ENCODE measurements around the gene ING3. TPM values are rescaled to one million over a fixed set of nuclear protein-coding genes. Genes with fewer than 3 reads are reported as not detected.

The ING3 gene
- polyA plus RNA-seq, 1 donor (not counting 4 experiments of a cell fraction or from before 2014, with no cell fraction given), result 9.0 TPM

DNA sequence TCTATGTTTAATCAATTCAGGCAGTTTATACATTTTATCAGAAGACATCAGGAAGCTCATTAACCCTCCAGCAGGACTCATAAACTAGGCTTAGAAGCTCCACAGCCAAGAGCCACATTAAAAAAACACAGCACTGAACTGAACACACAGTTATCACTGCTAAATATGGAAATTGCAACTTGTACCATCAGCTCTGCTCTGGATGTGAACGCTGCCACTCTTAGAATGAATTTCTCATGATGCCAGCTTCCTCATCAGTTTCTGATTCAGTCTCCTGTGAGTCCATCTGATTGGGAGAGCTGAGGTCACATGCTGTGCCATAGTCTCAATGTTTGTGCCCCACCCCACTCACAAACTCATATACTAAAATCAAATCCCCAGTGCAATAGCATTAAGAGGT is 17.1 kb upstream of the ING3 start:
- Histone ChIP-seq H3K27me3 (ENCODE audit: control insufficient read depth, extremely low read depth, insufficient read depth, low read length) (no peaks in the 10 kb centered on the region), H3K4me2 (ENCODE audit: control insufficient read depth, extremely low read depth, insufficient read depth, low read depth, low read length) (no peak overlapping the region), H3K36me3 (ENCODE audit: control insufficient read depth in 2 of 2, extremely low read depth in 1 of 2, insufficient read depth in 2 of 2, low read length in 2 of 2) (no peaks in the 10 kb centered on the region), H3K9ac (ENCODE audit: control insufficient read depth, extremely low read depth, insufficient read depth, low read length) (no peak overlapping the region), H3K4me1 (ENCODE audit: control insufficient read depth, extremely low read depth, insufficient read depth, low read length) (no peaks in the 10 kb centered on the region), H2AFZ (ENCODE audit: control insufficient read depth, low read length) (no peak overlapping the region), H3K27ac (ENCODE audit: control insufficient read depth, insufficient read depth, low read length) (no peak overlapping the region), H3K79me2 (ENCODE audit: control insufficient read depth, insufficient read depth, low read length) (no peaks in the 10 kb centered on the region), H3K4me3 (ENCODE audit: control insufficient read depth in 2 of 3, extremely low read depth in 1 of 3, insufficient read depth in 2 of 3, low read depth in 1 of 3, low read length in 3 of 3) (no peak overlapping the region), H3K9me1 (ENCODE audit: control insufficient read depth, extremely low read depth, insufficient read depth, low read length) (no peaks in the 10 kb centered on the region), H3K9me3 (ENCODE audit: control insufficient read depth, low read depth, low read length) (no peaks in the 10 kb centered on the region), H4K20me1 (ENCODE audit: control insufficient read depth, extremely low read depth, insufficient read depth, low read length) (no peaks in the 10 kb centered on the region)
- TF ChIP-seq, protein P1, sequence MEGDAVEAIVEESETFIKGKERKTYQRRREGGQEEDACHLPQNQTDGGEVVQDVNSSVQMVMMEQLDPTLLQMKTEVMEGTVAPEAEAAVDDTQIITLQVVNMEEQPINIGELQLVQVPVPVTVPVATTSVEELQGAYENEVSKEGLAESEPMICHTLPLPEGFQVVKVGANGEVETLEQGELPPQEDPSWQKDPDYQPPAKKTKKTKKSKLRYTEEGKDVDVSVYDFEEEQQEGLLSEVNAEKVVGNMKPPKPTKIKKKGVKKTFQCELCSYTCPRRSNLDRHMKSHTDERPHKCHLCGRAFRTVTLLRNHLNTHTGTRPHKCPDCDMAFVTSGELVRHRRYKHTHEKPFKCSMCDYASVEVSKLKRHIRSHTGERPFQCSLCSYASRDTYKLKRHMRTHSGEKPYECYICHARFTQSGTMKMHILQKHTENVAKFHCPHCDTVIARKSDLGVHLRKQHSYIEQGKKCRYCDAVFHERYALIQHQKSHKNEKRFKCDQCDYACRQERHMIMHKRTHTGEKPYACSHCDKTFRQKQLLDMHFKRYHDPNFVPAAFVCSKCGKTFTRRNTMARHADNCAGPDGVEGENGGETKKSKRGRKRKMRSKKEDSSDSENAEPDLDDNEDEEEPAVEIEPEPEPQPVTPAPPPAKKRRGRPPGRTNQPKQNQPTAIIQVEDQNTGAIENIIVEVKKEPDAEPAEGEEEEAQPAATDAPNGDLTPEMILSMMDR (optimal IDR thresholded peaks at IDR 0.05 in 1 of 3, IDR thresholded peaks at IDR 0.05 in 1 of 3, conservative IDR thresholded peaks at IDR 0.05 in 1 of 3; ENCODE audit: extremely low read depth in 1 of 3, insufficient read depth in 2 of 3, low read length in 3 of 3), result no peak
- no peak for TF ChIP-seq EZH2 (IDR thresholded peaks at IDR 0.05; ENCODE audit: low read length)
- FAIRE-seq (no peak), DNase-seq (ENCODE audit: low read depth, low spot score) (no peak)
- dilution Hi-C loops (cut with MboI; ENCODE audit: extremely low pct_ligation_motif_present, low sequenced_read_pairs), result no loop called here

DNA sequence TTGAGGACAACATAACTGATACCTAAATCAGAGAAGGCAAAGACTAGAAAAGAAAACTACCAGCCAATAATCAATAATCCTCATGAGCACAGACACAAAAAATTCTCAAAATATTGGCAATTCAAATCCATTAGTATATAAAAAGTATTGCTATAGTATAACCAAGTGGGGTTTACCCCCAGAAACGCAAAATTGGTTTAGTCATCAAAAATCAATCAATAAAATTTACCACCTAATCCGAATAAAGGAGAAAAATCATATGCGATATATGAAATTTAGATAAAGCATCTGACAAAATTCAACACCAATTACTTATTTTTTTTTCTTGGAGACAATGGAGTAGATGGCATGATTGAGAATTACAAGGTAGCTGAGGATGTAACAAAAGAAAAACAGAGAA is 11.2 kb upstream of the ING3 start:
- no peak overlapping the region for H3K9ac ChIP-seq (ENCODE audit: control insufficient read depth, extremely low read depth, insufficient read depth, low read length)
- no peak for TF ChIP-seq EZH2 (IDR thresholded peaks at IDR 0.05; ENCODE audit: low read length)
- TF ChIP-seq, protein P1 (optimal IDR thresholded peaks at IDR 0.05 in 1 of 3, IDR thresholded peaks at IDR 0.05 in 1 of 3, conservative IDR thresholded peaks at IDR 0.05 in 1 of 3; ENCODE audit: extremely low read depth in 1 of 3, insufficient read depth in 2 of 3, low read length in 3 of 3), result no peak
- FAIRE-seq, result no peak
- H3K79me2 ChIP-seq (ENCODE audit: control insufficient read depth, insufficient read depth, low read length), result no peaks in the 10 kb centered on the region
- no peak overlapping the region for H3K4me2 ChIP-seq (ENCODE audit: control insufficient read depth, extremely low read depth, insufficient read depth, low read depth, low read length)
- H4K20me1 ChIP-seq (ENCODE audit: control insufficient read depth, extremely low read depth, insufficient read depth, low read length), result no peaks in the 10 kb centered on the region
- no peaks in the 10 kb centered on the region for H3K27me3 ChIP-seq (ENCODE audit: control insufficient read depth, extremely low read depth, insufficient read depth, low read length)
- no peak overlapping the region for H3K4me3 ChIP-seq (ENCODE audit: control insufficient read depth in 2 of 3, extremely low read depth in 1 of 3, insufficient read depth in 2 of 3, low read depth in 1 of 3, low read length in 3 of 3)
- dilution Hi-C loops (cut with MboI; ENCODE audit: extremely low pct_ligation_motif_present, low sequenced_read_pairs), result no loop called here
- no peak for DNase-seq (ENCODE audit: low read depth, low spot score)
- H3K36me3 ChIP-seq (ENCODE audit: control insufficient read depth in 2 of 2, extremely low read depth in 1 of 2, insufficient read depth in 2 of 2, low read length in 2 of 2), result no peaks in the 10 kb centered on the region
- H3K4me1 ChIP-seq (ENCODE audit: control insufficient read depth, extremely low read depth, insufficient read depth, low read length), result no peaks in the 10 kb centered on the region
- no peaks in the 10 kb centered on the region for H3K9me1 ChIP-seq (ENCODE audit: control insufficient read depth, extremely low read depth, insufficient read depth, low read length)
- H3K9me3 ChIP-seq (ENCODE audit: control insufficient read depth, low read depth, low read length), result no peaks in the 10 kb centered on the region
- H2AFZ ChIP-seq (ENCODE audit: control insufficient read depth, low read length), result no peak overlapping the region
- H3K27ac ChIP-seq (ENCODE audit: control insufficient read depth, insufficient read depth, low read length), result no peak overlapping the region

Data from keratinocyte (primary cell).